Activated CD4-positive, CD25-positive, alpha-beta regulatory T cell (primary cell): ENCODE measurements around the gene DUSP8.
"Not testable (repeated sequence)": the region's sequence is repeated elsewhere in the genome, so short reads cannot be mapped to it uniquely, and the experiment has no call there.

ENCODE experiments used
- DNase-seq, 4 experiments: peaks; one replicate each; lab custom pipeline; 2025; lab: John Stamatoyannopoulos, UW

DUSP8 gene

DNA sequence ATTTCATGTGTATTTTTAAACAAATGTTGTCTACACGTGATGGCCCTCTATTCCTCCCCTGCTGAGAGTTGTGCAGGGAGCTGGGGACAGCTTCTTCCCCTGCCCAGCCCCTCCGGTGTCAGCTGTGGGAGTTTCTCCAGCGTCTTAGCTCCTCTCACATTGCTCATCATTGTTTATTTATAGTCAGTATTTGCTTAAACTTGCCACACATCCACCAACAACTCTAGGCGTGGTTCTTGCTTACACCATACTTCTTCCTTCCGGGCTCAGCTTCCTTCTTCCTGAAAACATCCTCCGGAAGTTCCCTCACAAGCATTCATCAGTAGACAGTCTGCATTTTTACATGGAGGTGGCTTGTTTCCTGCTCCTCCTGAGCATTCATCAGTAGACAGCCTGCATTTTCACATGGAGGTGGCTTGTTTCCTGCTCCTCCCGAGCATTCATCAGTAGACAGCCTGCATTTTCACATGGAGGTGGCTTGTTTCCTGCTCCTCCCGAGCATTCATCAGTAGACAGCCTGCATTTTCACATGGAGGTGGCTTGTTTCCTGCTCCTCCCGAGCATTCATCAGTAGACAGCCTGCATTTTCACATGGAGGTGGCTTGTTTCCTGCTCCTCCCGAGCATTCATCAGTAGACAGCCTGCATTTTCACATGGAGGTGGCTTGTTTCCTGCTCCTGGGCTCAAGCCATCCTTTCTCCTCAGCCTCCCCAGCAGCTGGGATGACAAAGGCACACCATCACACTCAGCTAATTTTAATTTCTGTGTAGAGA lies 17.3 kb upstream of the DUSP8 start:
- DNase-seq = not testable (repeated sequence)

DNA sequence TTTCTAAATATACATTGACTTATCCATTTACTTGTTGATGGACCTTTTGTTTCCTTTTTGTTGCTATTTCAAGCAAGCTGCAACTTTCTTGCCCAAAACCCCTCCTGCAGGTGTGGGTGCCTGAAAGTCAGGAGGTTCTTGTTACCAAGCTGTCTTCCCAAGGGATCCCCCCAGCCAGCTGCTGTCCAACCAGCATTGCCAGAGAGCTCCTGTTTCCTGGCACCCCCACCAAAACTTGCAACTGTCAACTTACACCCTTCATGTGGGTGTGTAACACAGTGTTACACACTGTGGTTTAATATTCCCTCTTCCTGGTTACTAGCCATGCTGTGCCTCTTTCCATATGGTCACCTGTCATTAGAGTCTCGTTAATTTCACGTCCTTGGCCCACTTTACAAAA lies 14.6 kb upstream of the DUSP8 start:
- DNase-seq = no peak

DNA sequence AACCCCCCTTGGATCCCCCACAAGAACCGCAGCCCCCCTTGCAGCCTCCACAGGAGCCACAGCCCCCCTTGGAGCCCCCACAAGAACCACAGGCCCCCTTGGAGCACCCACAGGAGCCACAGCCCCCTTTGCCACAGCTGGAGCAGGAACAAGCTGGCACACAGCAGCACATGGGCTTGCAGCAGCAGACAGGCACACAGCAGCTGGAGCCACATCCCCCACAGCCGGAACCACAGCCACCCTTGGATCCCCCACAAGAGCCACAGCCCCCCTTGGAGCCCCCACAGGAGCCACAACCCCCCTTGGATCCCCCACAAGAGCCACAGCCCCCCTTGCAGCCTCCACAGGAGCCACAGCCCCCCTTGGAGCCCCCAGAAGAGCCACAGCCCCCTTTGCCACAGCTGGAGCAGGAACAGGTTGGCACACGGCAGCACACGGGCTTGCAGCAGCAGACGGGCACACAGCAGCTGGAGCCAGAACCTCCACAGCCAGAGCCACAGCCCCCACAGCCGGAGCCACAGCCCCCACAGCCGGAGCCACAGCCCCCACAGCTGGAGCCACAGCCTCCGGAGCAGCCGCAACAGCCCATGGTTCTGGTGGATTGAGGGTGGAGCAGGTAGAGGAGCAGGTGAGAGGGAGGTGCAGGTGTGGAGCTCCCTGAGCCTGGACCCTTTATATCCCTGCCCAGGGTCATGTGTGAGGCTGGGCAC lies 12.7 kb upstream of the DUSP8 start, which contains the start of gene KRTAP5-1:
Gene KRTAP5-1, minus strand, starts transcription at position 623 of the 710 bp plus-strand sequence. Its CDS starts 34 bp downstream, at position 589.
- DNase-seq = not testable (repeated sequence)

DNA sequence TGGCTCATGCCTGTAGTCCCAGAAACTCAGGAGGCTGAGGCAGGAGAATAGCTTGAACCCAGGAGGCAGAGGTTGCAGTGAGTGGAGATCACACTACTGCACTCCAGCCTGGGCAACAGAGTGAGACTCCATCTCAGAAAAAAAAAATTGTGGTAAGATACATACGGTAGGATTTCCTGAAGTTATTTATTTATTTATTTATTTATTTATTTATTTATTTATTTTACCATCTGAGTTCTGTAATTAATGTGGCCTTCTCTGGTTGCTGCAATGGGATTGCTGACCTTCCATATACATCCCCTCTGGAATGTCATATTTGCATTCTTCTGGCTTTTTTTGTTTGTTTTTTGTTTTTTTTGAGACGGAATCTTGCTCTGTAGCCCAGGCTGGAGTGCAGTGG lies 10.8 kb upstream of the DUSP8 start:
- not testable (repeated sequence) for DNase-seq

DNA sequence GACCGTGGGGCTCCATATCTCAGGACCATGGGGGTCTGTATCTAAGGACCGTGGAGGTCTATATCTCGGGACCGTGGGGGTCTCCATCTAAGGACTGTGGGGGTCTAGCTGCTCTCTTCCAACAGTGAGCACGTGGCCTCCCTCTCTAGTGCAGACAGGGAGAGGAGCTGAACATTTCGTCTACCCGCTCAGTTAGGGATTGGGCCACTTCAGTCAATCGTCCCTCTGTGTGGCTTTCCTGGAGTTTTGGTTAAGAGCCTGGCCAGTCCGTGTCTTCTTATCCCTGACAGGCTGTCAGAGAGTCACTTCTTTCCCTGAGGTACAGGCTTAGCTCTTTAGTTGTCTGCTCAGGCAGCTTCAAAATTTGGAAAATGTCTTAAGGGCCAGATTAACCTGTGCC lies 9.9 kb upstream of the DUSP8 start:
- DNase-seq = no peak

DNA sequence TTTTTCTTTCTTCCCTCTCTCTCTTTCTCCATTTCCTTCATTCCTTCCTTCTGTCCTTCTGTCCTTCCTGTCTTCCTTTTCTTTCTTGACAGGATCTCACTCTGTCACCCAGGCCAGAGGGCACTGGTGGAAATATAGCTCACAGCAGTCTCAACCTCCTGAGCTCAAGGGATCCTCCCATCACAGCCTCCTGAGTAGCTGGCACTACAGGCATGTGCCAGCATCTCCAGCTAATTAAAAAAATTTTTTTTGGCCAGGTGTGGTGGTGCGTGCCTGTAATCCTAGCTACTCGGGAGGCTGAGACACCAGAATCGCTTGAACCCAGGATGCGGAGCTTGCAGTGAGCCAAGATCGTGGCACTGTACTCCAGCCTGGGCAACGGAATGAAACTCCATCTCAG lies 4.8 kb upstream of the DUSP8 start:
- no peak for DNase-seq

DNA sequence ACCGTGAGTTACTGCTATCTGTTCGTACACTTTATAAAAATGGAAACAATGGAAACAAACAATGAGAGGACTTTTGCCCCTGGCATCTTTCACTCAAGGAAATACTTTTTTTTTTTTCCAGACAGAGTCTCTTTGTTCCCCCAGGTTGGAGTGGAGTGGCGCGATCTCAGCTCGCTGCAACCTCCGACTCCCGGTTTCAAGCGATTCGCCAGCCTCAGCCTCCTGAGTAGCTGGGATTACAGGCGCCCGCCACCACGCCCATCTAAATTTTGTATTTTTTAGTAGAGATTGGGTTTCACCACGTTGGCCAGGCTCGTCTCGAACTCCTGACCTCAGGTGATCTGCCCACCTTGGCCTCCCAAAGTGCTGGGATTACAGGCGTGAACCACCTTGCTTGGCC lies 3.7 kb upstream of the DUSP8 start:
- not testable (repeated sequence) for DNase-seq

DNA sequence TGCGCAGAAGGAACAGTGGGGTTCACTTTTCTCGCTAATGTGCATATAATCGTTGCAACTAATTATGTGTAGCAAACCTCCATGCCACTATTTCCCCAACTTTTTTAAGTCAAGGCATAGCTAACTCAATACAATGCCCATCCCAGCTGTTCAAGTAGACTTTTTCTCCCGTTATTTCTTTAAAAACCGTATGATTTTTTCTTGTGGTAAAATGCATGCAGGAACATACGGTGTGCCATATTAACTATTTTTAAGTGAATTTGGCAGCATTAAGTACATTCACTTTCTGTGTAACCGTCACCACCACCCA lies 2.8 kb upstream of the DUSP8 start:
- no peak for DNase-seq

DNA sequence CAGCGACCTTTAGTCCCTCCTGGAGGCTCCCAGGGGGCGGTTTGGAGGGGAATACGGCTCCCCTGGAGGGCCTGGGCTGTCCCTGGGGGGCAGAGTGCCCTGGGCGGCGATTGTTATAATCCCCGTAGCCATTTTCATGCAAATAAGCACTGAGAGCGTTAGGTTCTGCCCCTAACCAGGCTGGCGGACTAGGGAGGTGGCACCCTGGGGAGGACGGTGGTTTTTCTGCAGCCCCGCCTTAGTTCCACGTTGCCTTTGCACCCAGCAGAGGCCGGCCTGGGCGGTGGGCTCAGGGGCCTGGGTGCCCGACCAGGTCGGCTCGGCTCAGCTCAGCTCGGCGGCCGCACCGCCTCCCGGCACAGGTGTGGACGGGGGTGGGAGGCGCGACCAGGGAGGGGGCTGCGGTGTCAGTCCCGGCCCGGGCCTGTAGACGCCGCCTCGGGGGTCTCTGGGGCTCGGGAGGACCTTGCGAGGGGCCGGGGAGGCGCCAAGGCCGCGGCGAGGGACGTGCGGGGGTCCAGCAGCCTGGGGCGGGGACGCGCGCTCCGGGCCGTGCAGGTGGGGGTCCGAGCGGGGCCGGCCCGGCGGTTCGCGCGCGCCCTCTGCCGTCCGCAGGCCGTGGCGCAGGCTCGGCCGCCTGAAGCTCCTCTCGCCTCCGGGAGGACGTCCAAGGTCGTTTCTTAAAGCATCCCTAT lies 2.3 kb upstream of the DUSP8 start:
- DNase-seq = peak in 2 of 4 experiments; percentile 33 to 35

DNA sequence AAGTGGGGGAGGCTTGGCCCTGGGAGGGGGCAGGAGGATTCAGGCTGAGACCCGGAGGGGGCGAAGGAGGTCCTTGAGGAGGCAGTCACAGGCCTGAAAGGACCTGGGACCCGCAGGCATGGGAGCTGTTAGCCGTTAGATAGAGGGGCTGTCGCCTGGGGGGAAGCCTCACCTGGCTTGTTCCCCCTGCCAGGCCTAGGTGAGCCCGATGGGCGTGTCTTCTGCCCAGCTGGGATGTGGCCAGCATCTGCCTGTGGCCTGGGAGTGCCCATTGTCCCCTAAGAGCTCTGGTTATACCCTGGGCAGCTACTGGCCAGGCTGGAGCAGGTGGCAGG lies 1.8 kb upstream of the DUSP8 start:
- no peak for DNase-seq

DNA sequence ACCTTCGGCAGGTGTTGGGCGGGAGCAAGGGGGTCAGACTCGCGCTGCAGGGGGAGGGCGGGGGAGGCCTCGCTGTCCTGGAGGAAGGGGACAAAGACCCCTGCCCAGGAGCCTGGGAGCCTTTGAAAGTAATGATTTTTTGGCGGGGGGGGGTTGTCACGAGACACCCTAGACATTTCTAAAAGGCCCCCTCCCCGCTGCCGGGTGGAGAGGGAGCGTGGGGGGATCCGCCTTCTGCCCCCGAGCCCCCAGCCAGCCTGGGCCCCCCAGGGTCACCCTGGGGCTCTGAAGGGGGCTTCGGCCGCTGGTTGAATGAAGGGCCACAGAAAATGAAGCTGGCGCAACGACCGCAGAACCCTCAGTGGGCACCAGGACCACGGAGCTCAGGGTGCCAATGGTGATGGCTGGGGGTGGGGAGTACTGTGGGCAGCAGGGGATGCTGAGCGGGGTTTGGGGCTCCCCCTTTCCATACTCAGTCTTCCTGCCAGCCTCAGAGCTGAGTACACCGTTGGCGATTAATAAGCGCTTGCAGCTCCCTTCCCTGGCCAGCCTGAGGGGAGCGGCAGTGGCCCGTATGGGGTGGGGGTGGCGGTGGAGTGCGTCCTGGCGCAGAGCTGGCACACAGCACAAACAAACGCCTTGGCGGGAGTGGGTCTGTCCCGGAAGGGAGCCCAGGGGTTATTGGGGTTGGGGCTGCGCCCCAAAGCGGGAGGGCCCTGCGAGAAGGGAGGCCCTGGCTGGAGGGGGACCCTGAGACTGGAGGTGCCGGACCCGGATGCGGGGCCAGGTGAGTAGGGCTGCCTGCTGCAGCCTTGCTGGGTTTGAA lies 1.2 kb upstream of the DUSP8 start:
- no peak for DNase-seq

DNA sequence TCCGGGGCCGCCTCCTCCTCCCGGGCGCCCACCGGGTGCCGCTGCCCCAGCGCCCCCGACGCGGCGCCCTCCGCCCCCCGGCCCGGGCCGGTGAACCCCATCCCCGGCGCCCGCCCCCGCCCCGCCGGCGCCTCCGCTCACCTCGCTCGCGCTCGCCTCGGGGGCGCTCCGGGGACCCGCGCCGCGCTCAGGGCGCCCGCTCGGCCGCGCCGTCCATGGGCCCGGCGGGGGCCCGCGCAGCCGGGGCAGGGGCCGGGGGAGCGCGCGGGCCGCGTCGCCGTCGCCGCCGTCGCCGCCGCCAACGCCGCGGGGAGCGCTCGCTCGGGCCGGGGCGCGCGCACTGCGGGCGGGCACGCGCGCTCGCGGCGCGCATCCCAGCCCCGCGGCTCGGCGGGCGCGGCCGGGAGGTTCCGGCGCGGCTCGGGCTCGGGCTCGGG lies 293 bp downstream of the DUSP8 start:
- DNase-seq = no peak

DNA sequence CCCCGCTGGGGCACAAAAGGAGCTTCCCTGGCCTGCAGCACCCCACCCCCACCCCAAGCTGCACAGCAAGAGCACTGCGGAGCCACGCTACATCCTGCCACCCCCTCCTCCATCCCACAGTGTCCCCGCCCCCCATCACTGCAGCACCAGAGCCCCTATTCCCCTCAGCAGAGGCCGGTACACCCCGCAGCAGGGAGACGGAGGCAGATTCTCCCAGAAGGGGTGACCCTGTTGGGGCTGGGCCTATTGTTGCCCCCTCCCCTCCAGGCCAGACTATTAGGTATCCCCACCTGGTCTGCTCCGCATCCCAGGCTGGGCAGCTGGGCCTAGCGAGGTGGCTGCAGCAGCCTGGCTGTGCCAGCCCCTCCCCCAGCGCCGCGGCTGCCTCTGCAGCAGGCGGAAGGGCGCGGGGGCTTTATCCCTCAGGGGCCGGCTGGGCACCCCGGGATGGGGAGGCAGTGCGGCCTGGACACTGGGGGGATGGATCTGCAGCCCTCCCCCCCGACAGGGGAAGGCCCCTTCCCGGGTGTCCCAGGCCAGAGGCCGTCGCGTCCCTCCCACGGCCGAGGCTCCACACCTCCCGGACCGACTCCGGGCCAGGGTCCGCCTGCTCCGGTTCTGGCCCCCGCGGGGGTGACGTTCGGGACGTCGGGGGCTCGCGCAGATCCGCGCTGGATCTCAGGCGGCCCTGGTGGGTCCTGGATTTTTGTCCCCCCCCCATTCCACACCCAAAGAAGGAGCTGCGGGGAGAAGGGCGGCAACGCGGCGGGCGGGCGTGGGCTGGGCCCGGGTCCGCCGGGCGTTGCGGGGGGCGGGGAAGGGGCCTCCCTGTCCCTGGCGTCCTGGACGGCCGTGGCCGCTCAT lies 943 bp downstream of the DUSP8 start:
- DNase-seq = no peak

DNA sequence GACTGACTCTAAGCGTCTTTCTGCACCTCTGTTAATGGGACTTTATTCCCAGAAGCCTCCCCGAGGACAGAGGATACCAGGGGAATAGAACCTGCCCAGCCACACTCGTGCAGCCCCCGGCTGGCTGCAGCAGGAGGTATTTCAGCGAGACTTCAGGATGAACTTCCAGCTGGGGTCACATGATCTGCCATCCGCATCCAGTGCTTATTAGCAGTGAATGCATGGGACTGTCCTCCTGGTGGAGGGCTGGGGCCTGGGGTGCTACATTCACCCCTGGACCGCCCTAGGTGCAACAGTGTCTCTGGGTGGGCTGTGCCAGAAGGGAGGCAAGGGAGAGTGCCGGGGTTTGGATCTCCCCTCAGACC lies 1.6 kb downstream of the DUSP8 start:
- no peak for DNase-seq

DNA sequence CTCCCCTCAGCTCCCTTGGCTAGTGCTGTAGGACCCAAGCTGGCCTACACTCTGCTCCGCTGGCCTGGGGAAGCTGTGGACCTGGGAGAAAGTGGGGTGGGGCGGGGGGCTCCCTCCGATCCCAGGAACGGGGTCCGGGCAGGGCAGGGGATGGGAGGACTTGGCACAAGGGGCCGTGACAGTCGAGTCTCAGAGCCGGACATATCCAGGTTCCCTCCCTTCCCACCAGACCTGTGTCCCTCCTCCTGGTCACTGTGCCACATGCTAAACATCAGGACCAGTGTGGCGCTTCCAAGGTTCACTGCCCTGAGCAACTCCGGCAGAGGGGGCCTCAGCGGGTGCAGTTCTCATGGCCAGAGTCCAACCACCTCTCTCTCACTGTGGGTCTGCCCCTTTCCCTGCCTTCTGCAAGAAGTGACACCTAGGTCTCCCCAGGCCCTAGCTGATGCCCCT lies 2.0 kb downstream of the DUSP8 start:
- DNase-seq = no peak

DNA sequence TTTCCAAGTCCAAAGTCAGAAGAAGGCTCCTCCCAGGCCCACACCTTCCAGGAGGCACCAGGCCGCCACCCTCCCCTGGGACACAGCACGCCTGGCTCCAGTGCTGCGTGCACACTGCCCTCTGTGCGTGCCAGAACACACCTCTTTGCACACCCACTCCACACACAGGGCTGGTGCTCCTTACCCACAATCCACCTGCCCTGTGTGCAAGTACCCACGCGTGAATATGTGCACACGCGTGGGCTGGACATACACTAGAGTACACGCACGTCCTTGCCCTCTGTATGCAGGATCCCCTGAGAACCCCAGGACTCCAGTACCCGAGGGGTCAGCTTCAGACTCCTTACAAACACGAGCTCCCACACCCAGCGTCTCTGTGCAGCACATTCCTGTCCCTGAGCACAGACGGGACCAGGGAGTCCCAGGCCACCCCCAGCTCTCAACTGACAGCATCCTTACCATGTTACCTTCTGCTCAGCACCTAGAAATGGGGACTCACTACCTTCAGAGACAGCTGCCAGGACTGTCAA lies 2.8 kb downstream of the DUSP8 start:
- DNase-seq = no peak

DNA sequence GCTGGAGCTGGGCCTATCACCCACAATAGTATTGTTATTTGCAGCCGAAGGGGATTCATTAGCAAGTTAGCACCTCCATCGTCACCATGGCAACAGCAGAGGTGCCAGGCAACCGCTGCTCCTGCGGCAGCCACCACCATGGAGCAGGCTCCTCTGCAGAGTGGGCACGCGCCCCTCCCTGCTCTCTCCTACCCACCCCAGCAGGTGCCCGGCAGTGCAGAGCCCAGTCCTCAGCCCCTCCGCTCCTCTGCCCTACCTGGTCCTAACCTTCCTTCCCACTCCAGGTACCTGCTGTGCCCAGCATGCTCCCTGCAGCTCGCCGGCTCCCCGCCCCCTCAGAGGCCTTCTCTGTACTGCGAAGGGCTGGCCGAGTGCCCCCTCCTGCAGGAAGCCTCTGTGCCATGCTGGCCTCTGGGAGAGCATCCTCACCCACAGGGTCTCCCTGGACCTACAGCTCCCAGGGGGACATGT lies 3.6 kb downstream of the DUSP8 start:
- DNase-seq = no peak

DNA sequence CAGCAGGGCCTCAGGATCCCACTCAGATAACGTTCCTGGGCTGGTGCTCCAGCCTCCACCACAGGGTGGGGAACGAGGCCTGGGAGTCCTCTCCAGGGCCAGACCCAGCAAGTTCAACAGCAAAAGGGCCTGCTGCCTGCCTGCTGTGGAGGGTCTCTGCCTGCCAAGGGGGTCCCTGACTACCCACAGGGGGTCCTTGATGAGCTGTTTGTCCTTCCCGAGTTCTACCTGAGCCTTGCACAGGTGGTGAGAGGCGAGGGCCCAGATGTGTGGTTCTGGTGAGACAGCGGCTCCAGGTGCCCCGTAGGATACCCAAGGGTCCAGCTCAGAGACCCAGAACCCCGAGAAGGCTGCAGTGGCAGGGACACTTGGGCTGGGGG lies 4.4 kb downstream of the DUSP8 start:
- DNase-seq = no peak

DNA sequence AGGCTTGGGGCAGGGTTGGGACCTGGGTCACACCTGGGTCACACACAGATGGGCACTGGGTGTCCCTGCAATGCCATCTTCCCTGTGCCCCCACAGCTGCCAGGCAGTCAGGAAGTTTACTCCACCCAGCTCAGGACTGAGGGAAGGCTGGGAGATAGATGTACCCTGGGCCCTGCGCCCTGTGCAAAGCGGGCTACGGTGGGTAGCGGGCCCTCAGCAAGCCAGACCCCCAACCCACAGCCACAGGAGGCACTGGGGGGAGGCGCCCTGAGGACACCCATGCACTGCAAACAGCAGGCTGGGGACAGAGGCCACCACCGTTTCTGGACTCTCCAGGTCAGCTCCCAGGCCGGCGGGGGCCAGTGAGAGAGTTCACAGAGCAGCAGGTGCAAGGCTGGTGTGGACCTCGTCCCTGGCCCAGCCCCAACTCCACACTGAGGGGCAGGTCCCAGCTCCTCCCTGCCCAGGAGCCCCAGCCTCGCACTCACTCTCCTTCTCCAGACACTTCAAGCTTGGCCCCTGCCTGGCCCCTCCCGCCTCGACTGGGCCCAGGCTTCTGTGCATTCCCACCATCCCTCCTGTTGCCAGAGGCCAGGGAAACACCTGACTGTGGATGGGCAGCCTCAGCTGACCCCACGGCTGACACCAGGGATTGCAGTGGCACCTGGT lies 4.9 kb downstream of the DUSP8 start:
- no peak for DNase-seq

DNA sequence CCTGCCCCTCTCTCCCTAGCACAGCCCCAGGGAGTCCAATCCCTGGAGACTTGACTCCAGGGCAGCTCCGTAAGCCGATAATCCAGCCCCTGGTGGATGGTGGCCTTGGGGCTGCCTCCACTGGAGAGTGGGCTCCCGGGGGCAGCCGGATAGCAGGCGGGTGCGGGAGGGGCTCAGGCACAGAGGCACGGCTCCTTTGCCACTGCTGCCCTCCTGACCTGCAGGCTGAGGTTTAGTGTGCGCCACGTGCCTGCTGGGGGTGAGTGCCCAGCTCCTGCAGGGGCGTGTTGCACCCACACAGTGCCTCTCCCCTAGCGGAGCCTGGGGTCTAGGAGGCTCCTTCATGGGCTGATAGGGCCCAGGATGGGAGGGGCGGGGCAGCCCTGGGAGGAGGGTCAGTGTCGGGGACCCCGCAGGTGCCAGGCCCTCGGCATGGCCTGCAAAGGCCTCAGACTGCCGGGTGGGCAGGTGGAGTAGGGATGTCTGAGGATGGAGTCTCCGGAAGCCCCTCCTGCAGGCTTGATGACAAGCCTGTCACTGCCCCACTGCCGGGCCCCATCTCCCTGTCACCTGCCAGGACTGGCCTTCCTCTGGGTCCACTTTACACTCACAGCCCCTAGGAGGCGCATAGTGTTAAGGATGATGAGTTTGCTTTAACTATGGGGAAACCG lies 5.6 kb downstream of the DUSP8 start:
- no peak for DNase-seq
